Spleen (tissue), 11 donors: ENCODE data around the gene TMEM108. TPM values are rescaled to one million over a fixed set of nuclear protein-coding genes. Genes with fewer than 3 reads are reported as not detected.

Experiments
- DNase-seq: peaks from one replicate; pipeline ENCODE4 v3.0.0-alpha.2; 2020
- H3K27ac ChIP-seq, 8 donors: fragments of 200-600 bp; sonication (generic) in 7 of 8; 1 replicate in 4 of 8; 2 replicates in 4 of 8; pipeline versions ENCODE4 v1.5.0 to v1.8.0; 2016 to 2021; ENCODE audit warnings: inconsistent platforms in 4 of 8, mild to moderate bottlenecking in 4 of 8, moderate library complexity in 1 of 8
- H3K27me3 ChIP-seq, 7 donors: fragments of 200-600 bp; sonication (generic) in 6 of 7; replicated peaks in 1 of 7; 1 replicate in 4 of 7; 2 replicates in 3 of 7; pipeline versions ENCODE4 v1.5.0 to v1.8.0; 2016 to 2021; ENCODE audit warnings: inconsistent platforms in 3 of 7, mild to moderate bottlenecking in 1 of 7
- H3K36me3 ChIP-seq, 6 donors: fragments of 200-600 bp; sonication (generic) in 5 of 6; 1 replicate in 4 of 6; 2 replicates in 2 of 6; pipeline versions ENCODE4 v1.5.0 to v1.8.0; 2016 to 2021; ENCODE audit warnings: inconsistent platforms in 2 of 6
- H3K4me1 ChIP-seq, 6 donors: fragments of 200-600 bp; sonication (generic) in 5 of 6; 1 replicate in 3 of 6; 2 replicates in 3 of 6; pipeline versions ENCODE4 v1.5.0 to v1.8.0; 2016 to 2021; ENCODE audit warnings: inconsistent platforms in 3 of 6
- H3K4me3 ChIP-seq, 8 donors: fragments of 200-600 bp; sonication (generic) in 7 of 8; 1 replicate in 4 of 8; 2 replicates in 4 of 8; pipeline versions ENCODE4 v1.5.0 to v1.8.0; 2016 to 2021; ENCODE audit warnings: inconsistent platforms in 4 of 8, mild to moderate bottlenecking in 4 of 8, moderate library complexity in 2 of 8
- H3K9me3 ChIP-seq, 8 donors: fragments of 200-600 bp; sonication (generic) in 7 of 8; 1 replicate in 4 of 8; 2 replicates in 4 of 8; pipeline versions ENCODE4 v1.5.0 to v1.8.0; 2016 to 2021; ENCODE audit warnings: inconsistent platforms in 4 of 8
- CTCF ChIP-seq, 11 experiments: fragments of 200-600 bp in 7 of 11; fragments of 450-650 bp in 4 of 11; sonication (generic) in 4 of 11; IDR thresholded peaks in 8 of 11; conservative IDR thresholded peaks in 3 of 11; 1 replicate in 7 of 11; 2 replicates in 4 of 11; pipeline versions ENCODE4 v1.4.0 to v1.8.0; 2016 to 2021; ENCODE audit warnings: antibody characterized with exemption in 11 of 11, inconsistent platforms in 4 of 11, mild to moderate bottlenecking in 1 of 11
- POLR2A ChIP-seq, 3 donors: fragments of 450-650 bp; IDR thresholded peaks; one replicate each; pipeline ENCODE4 v1.5.1; 2017; ENCODE audit warnings: antibody characterized with exemption in 3 of 3, mild to moderate bottlenecking in 1 of 3
- POLR2AphosphoS5 ChIP-seq, 3 donors: sonication (generic); formaldehyde crosslinking; IDR thresholded peaks; one replicate each; pipeline ENCODE4 v1.5.1; 2017; ENCODE audit warnings: antibody characterized with exemption in 3 of 3
- WGBS, 5 donors: extraction: QIAGEN DNeasy Blood & Tissue Kit in 3 of 5; methylation state at CpG; one replicate each; pipeline versions ENCODE4 v1.1.5 to v1.1.7; 2013 to 2018; 5-methylcytosine and 5-hydroxymethylcytosine counted together
- intact Hi-C: fragments of 100-400 bp; cut with DNase I; formaldehyde crosslinking; loops from one replicate; pipeline ENCODE4 v1.15.0; 2023; ENCODE audit warnings: low total_unique reads
- polyA plus RNA-seq, 3 donors: library from polyadenylated mRNA; stranded (reverse); fragments of 200-250 nt; gene quantifications; one replicate each; pipeline ENCODE4 v1.2.1, GENCODE V29; 2013
- total RNA-seq, 7 donors: library from RNA; depleted of rRNA in 3 of 7; stranded (reverse); fragments of >200 nt in 3 of 7; fragmentation: NEBNext Ultra II Directional in 4 of 7; extraction: Animal tissue kit (Norgen Biotek cat#: 25700) in 4 of 7; gene quantifications; one replicate each; pipeline versions ENCODE4 v1.1.0 to v1.2.1, GENCODE V29; 2016 to 2021
- donor health status: healthy with polysubstance abuse.
- donor health status: DM: no; HTN: no; CAD: no; lungs with moderate emphysema.
- donor health status: DM: no; HTN: no; CAD: no.
- donor health status: Bipolar disorder and iron deficiency.
- donor health status: healthy.
- donor health status: DM: no; HTN: no; CAD: no.
- donor health status: DM: yes; HTN: yes; CAD: no.

Gene TMEM108
- total and polyA plus RNA-seq, 10 donors: 0.20 to 4.0 (median 1.1) TPM

- TF ChIP-seq POLR2A (IDR thresholded peaks at IDR 0.05): no peak
- TF ChIP-seq POLR2AphosphoS5 (IDR thresholded peaks at IDR 0.05): no peak
- TF ChIP-seq CTCF (IDR thresholded peaks at IDR 0.05 in 8 of 11, conservative IDR thresholded peaks at IDR 0.05 in 3 of 11): no peak
- Histone ChIP-seq H3K36me3 (no peaks in the 10 kb centered on the region), H3K27ac (no peak overlapping the region), H3K4me1 (no peaks in the 10 kb centered on the region), H3K4me3 (no peak overlapping the region), H3K9me3 (peaks cover 0 to 11% (median 5%) of the 10 kb centered on the region in 8 donors), H3K27me3 (no peaks in the 10 kb centered on the region)
- intact Hi-C loops: no loop called here
- no peak for DNase-seq
- 74 to 93% (median 81%) methylated on average over 1 of the region's 1 CpG for WGBS, 5 donors
Observed at GRCh38 chr3:133393204-133393603, 355.0 kb downstream of the TMEM108 start.

GRCh38 chr3:133393691-133394474, 355.7 kb downstream of the TMEM108 start:
- intact Hi-C loops: no loop called here
- no peaks in the 10 kb centered on the region for H3K27me3 ChIP-seq
- H3K4me3 ChIP-seq: no peak overlapping the region
- peaks cover 0 to 11% (median 5%) of the 10 kb centered on the region in 8 donors for H3K9me3 ChIP-seq
- no peak for TF ChIP-seq CTCF (IDR thresholded peaks at IDR 0.05 in 8 of 11, conservative IDR thresholded peaks at IDR 0.05 in 3 of 11)
- TF ChIP-seq POLR2A (IDR thresholded peaks at IDR 0.05): no peak
- TF ChIP-seq POLR2AphosphoS5 (IDR thresholded peaks at IDR 0.05): no peak
- H3K36me3 ChIP-seq: no peaks in the 10 kb centered on the region
- H3K4me1 ChIP-seq: no peaks in the 10 kb centered on the region
- WGBS, 5 donors: 73 to 83% (median 78%) methylated on average over 7 of the region's 7 CpGs
- H3K27ac ChIP-seq: no peak overlapping the region
- no peak for DNase-seq

- peaks cover 0 to 11% (median 5%) of the 10 kb centered on the region in 8 donors for H3K9me3 ChIP-seq
- TF ChIP-seq POLR2AphosphoS5 (IDR thresholded peaks at IDR 0.05) (no peak), POLR2A (IDR thresholded peaks at IDR 0.05) (no peak), CTCF (IDR thresholded peaks at IDR 0.05 in 8 of 11, conservative IDR thresholded peaks at IDR 0.05 in 3 of 11) (no peak)
- WGBS, 5 donors: 41 to 88% (median 75%) methylated on average over 1 of the region's 1 CpG
- no peaks in the 10 kb centered on the region for H3K27me3 ChIP-seq
- no peaks in the 10 kb centered on the region for H3K4me1 ChIP-seq
- intact Hi-C loops: no loop called here
- H3K27ac ChIP-seq: no peak overlapping the region
- no peaks in the 10 kb centered on the region for H3K36me3 ChIP-seq
- no peak overlapping the region for H3K4me3 ChIP-seq
- DNase-seq: no peak
Observed at GRCh38 chr3:133394561-133395311, 356.5 kb downstream of the TMEM108 start.

- TF ChIP-seq POLR2A (IDR thresholded peaks at IDR 0.05) (no peak), POLR2AphosphoS5 (IDR thresholded peaks at IDR 0.05) (no peak), CTCF (IDR thresholded peaks at IDR 0.05 in 8 of 11, conservative IDR thresholded peaks at IDR 0.05 in 3 of 11) (no peak)
- Histone ChIP-seq H3K4me3 (no peak overlapping the region), H3K9me3 (peaks cover 0 to 11% (median 5%) of the 10 kb centered on the region in 8 donors), H3K27me3 (no peaks in the 10 kb centered on the region), H3K27ac (no peak overlapping the region), H3K4me1 (no peaks in the 10 kb centered on the region), H3K36me3 (no peaks in the 10 kb centered on the region)
- intact Hi-C loops: no loop called here
- 84 to 91% (median 87%) methylated on average over 10 of the region's 10 CpGs for whole genome bisulfite sequencing, 5 donors
- no peak for DNase-seq
Observed at GRCh38 chr3:133396906-133397305, 358.7 kb downstream of the TMEM108 start.
